ENCODE data around the gene MYL6B.

DNA sequence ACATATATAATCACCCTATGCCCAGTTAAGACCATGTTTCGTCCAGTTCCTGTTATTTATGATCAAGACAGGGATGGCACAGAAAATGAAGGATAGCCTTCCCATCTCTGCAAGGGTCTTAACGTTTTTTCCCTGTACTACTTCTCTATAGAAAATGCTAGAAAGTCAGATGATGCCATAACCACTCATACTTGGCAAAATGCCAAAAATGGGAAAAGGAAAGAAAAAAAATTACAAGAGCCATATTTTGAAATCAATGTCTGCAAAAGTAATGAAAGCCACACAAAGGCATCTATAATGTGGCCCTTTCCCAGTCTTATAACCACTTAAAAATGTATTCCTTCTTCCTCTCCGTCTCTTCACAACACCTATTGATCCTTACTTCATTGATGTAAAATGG, 1.8 kb upstream of the MYL6B start:
- TF ChIP-seq EZH2 (IDR thresholded peaks at IDR 0.05; ENCODE audit: borderline replicate concordance) (no peak), EZH2phosphoT487 (IDR thresholded peaks at IDR 0.05; ENCODE audit: low read depth, severe bottlenecking, unreplicated experiment) (no peak)
- TF ChIP-seq, protein P1, sequence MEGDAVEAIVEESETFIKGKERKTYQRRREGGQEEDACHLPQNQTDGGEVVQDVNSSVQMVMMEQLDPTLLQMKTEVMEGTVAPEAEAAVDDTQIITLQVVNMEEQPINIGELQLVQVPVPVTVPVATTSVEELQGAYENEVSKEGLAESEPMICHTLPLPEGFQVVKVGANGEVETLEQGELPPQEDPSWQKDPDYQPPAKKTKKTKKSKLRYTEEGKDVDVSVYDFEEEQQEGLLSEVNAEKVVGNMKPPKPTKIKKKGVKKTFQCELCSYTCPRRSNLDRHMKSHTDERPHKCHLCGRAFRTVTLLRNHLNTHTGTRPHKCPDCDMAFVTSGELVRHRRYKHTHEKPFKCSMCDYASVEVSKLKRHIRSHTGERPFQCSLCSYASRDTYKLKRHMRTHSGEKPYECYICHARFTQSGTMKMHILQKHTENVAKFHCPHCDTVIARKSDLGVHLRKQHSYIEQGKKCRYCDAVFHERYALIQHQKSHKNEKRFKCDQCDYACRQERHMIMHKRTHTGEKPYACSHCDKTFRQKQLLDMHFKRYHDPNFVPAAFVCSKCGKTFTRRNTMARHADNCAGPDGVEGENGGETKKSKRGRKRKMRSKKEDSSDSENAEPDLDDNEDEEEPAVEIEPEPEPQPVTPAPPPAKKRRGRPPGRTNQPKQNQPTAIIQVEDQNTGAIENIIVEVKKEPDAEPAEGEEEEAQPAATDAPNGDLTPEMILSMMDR (IDR thresholded peaks at IDR 0.05; ENCODE audit: poor library complexity) = no peak
